ENCODE measurements around the gene HIC1.

The HIC1 gene

GRCh38 chr17:2056206-2057174 lies 1.6 kb downstream of the HIC1 start:
- WGBS (ENCODE audit: extremely low coverage, insufficient coverage, low lambda C conversion rate), result no CpG with 5 or more reads among the region's 85 CpGs
- peak; percentile 72 for DNase-seq
- H3K27me3 ChIP-seq (ENCODE audit: insufficient read depth, low read length, poor library complexity), result peaks cover 46% of the 10 kb centered on the region

GRCh38 chr17:2057175-2057759 lies 2.4 kb downstream of the HIC1 start:
- peaks cover 41% of the 10 kb centered on the region for H3K27me3 ChIP-seq (ENCODE audit: insufficient read depth, low read length, poor library complexity)

More at GRCh38 chr17:2056206-2057174, 1.6 kb downstream of the HIC1 start:
- no peak overlapping the region for H3K18ac ChIP-seq (ENCODE audit: low read length)
- no peaks in the 10 kb centered on the region for H3K36me3 ChIP-seq (ENCODE audit: control insufficient read depth, insufficient read depth, low read length)
- H2BK5ac ChIP-seq (ENCODE audit: low read length), result no peak overlapping the region
- no peaks in the 10 kb centered on the region for H3K79me1 ChIP-seq (ENCODE audit: low read length)
- H3K56ac ChIP-seq (ENCODE audit: low read length), result peak overlapping the region; percentile 15
- no peak overlapping the region for H4K5ac ChIP-seq (ENCODE audit: low read length)
- H2AK5ac ChIP-seq (ENCODE audit: low read length), result no peak overlapping the region
- H3K4me3 ChIP-seq (ENCODE audit: low read length), result no peak overlapping the region
- H3K4me1 ChIP-seq (ENCODE audit: control insufficient read depth, low read depth, low read length), result no peaks in the 10 kb centered on the region
- no peaks in the 10 kb centered on the region for H3K79me2 ChIP-seq (ENCODE audit: control insufficient read depth, insufficient read depth, low read length)
- no peak overlapping the region for H2BK120ac ChIP-seq (ENCODE audit: low read depth, low read length)
- no peak overlapping the region for H3K27ac ChIP-seq (ENCODE audit: low read depth, low read length)
- no peak overlapping the region for H3K4me2 ChIP-seq (ENCODE audit: low read length)
- no peak overlapping the region for H2BK15ac ChIP-seq (replicated peaks; ENCODE audit: low read depth)
- no peak overlapping the region for H4K8ac ChIP-seq (ENCODE audit: low read depth, low read length)
- no peak overlapping the region for H3K4ac ChIP-seq (ENCODE audit: low read depth, low read length)
- no peak overlapping the region for H3K23ac ChIP-seq (ENCODE audit: low read length)
- H3K9ac ChIP-seq (ENCODE audit: low read length), result no peak overlapping the region

GRCh38 chr17:2057760-2058585 lies 3.1 kb downstream of the HIC1 start:
- Histone ChIP-seq H2BK120ac (ENCODE audit: low read depth, low read length) (no peak overlapping the region), H3K4me3 (ENCODE audit: low read length) (no peak overlapping the region), H2BK15ac (replicated peaks; ENCODE audit: low read depth) (no peak overlapping the region), H3K79me2 (ENCODE audit: control insufficient read depth, insufficient read depth, low read length) (no peaks in the 10 kb centered on the region), H3K27ac (ENCODE audit: low read depth, low read length) (no peak overlapping the region), H4K8ac (ENCODE audit: low read depth, low read length) (no peak overlapping the region), H3K79me1 (ENCODE audit: low read length) (no peaks in the 10 kb centered on the region), H3K18ac (ENCODE audit: low read length) (no peak overlapping the region), H3K4me2 (ENCODE audit: low read length) (no peak overlapping the region), H3K4ac (ENCODE audit: low read depth, low read length) (no peak overlapping the region), H3K23ac (ENCODE audit: low read length) (no peak overlapping the region), H4K5ac (ENCODE audit: low read length) (no peak overlapping the region), H2AK5ac (ENCODE audit: low read length) (no peak overlapping the region), H3K56ac (ENCODE audit: low read length) (no peak overlapping the region), H3K4me1 (ENCODE audit: control insufficient read depth, low read depth, low read length) (peaks cover 5% of the 10 kb centered on the region), H3K27me3 (ENCODE audit: insufficient read depth, low read length, poor library complexity) (peaks cover 39% of the 10 kb centered on the region), H3K36me3 (ENCODE audit: control insufficient read depth, insufficient read depth, low read length) (no peaks in the 10 kb centered on the region), H3K9ac (ENCODE audit: low read length) (no peak overlapping the region), H2BK5ac (ENCODE audit: low read length) (no peak overlapping the region)
- no CpG with 5 or more reads among the region's 98 CpGs for WGBS (ENCODE audit: extremely low coverage, insufficient coverage, low lambda C conversion rate)
- DNase-seq, result peak; percentile 59

More at GRCh38 chr17:2057175-2057759, 2.4 kb downstream of the HIC1 start:
- Histone ChIP-seq H3K9ac (ENCODE audit: low read length) (no peak overlapping the region), H3K4me1 (ENCODE audit: control insufficient read depth, low read depth, low read length) (no peaks in the 10 kb centered on the region), H3K23ac (ENCODE audit: low read length) (no peak overlapping the region), H2AK5ac (ENCODE audit: low read length) (no peak overlapping the region), H3K79me1 (ENCODE audit: low read length) (no peaks in the 10 kb centered on the region), H3K18ac (ENCODE audit: low read length) (no peak overlapping the region), H2BK5ac (ENCODE audit: low read length) (no peak overlapping the region), H3K4ac (ENCODE audit: low read depth, low read length) (no peak overlapping the region), H4K5ac (ENCODE audit: low read length) (no peak overlapping the region), H3K56ac (ENCODE audit: low read length) (no peak overlapping the region), H3K4me2 (ENCODE audit: low read length) (no peak overlapping the region), H3K36me3 (ENCODE audit: control insufficient read depth, insufficient read depth, low read length) (no peaks in the 10 kb centered on the region), H3K79me2 (ENCODE audit: control insufficient read depth, insufficient read depth, low read length) (no peaks in the 10 kb centered on the region), H3K27ac (ENCODE audit: low read depth, low read length) (no peak overlapping the region), H2BK15ac (replicated peaks; ENCODE audit: low read depth) (no peak overlapping the region), H4K8ac (ENCODE audit: low read depth, low read length) (no peak overlapping the region), H3K4me3 (ENCODE audit: low read length) (no peak overlapping the region), H2BK120ac (ENCODE audit: low read depth, low read length) (no peak overlapping the region)
- DNase-seq, result peak; percentile 37
- WGBS (ENCODE audit: extremely low coverage, insufficient coverage, low lambda C conversion rate), result no CpG with 5 or more reads among the region's 81 CpGs

GRCh38 chr17:2058586-2059546 lies 4.0 kb downstream of the HIC1 start:
- Histone ChIP-seq H2BK15ac (replicated peaks; ENCODE audit: low read depth) (no peak overlapping the region), H3K9ac (ENCODE audit: low read length) (no peak overlapping the region), H3K79me2 (ENCODE audit: control insufficient read depth, insufficient read depth, low read length) (no peaks in the 10 kb centered on the region), H2AK5ac (ENCODE audit: low read length) (no peak overlapping the region), H3K4ac (ENCODE audit: low read depth, low read length) (no peak overlapping the region), H3K4me2 (ENCODE audit: low read length) (peak overlapping the region; percentile 34), H3K27ac (ENCODE audit: low read depth, low read length) (no peak overlapping the region), H3K4me1 (ENCODE audit: control insufficient read depth, low read depth, low read length) (peaks cover 7% of the 10 kb centered on the region), H3K23ac (ENCODE audit: low read length) (no peak overlapping the region), H3K27me3 (ENCODE audit: insufficient read depth, low read length, poor library complexity) (peaks cover 31% of the 10 kb centered on the region), H3K56ac (ENCODE audit: low read length) (peak overlapping the region; percentile 34), H3K36me3 (ENCODE audit: control insufficient read depth, insufficient read depth, low read length) (no peaks in the 10 kb centered on the region), H4K8ac (ENCODE audit: low read depth, low read length) (no peak overlapping the region), H3K4me3 (ENCODE audit: low read length) (no peak overlapping the region), H2BK5ac (ENCODE audit: low read length) (no peak overlapping the region), H3K18ac (ENCODE audit: low read length) (no peak overlapping the region), H3K79me1 (ENCODE audit: low read length) (no peaks in the 10 kb centered on the region), H4K5ac (ENCODE audit: low read length) (no peak overlapping the region), H2BK120ac (ENCODE audit: low read depth, low read length) (no peak overlapping the region)
- WGBS (ENCODE audit: extremely low coverage, insufficient coverage, low lambda C conversion rate), result no CpG with 5 or more reads among the region's 78 CpGs
- peak; percentile 82 for DNase-seq

Measured in mesendoderm (in vitro differentiated cells).